ENCODE measurements around the gene CORO1A. TPM values are rescaled to one million over a fixed set of nuclear protein-coding genes. Genes with fewer than 3 reads are reported as not detected.

CORO1A gene
- 7.0 TPM for polyA plus RNA-seq (2013, experiment 1 of 2)
- polyA plus RNA-seq (2013, experiment 2 of 2) = 6.8 TPM

GRCh38 chr16:30183233-30184095 lies at the start of gene CORO1A:
CORO1A (plus strand) TSS chr16:30183602; CDS start chr16:30185210, 1,608 bp downstream.
- Histone ChIP-seq H2BK120ac (ENCODE audit: low read depth, low read length) (no peak within 1 kb of the TSS), H3K36me3 (replicated peaks in 1 of 2; ENCODE audit: control insufficient read depth in 2 of 2, insufficient read depth in 2 of 2, low read length in 2 of 2) (peaks cover 8 to 10% of the 10 kb centered on the region in 2 donors), H4K8ac (ENCODE audit: low read depth, low read length) (no peak within 1 kb of the TSS)

GRCh38 chr16:30136971-30137605 lies 46.3 kb upstream of the CORO1A start:
- Histone ChIP-seq H3K36me3 (replicated peaks in 1 of 2; ENCODE audit: control insufficient read depth in 2 of 2, insufficient read depth in 2 of 2, low read length in 2 of 2) (no peaks in the 10 kb centered on the region), H4K8ac (ENCODE audit: low read depth, low read length) (no peak overlapping the region)

More at GRCh38 chr16:30183233-30184095, at the start of gene CORO1A:
- Histone ChIP-seq H3K27me3 (ENCODE audit: control insufficient read depth in 3 of 3, insufficient read depth in 3 of 3, low read depth in 1 of 3, low read length in 3 of 3) (peaks cover 0 to 22% (median 5%) of the 10 kb centered on the region in 3 experiments), H2AFZ (ENCODE audit: low read length) (peak within 1 kb of the TSS; percentile 99), H3K14ac (ENCODE audit: low read length) (peak within 1 kb of the TSS; percentile 56), H4K91ac (ENCODE audit: low read depth, low read length, poor library complexity) (peak within 1 kb of the TSS; percentile 59), H3K4me2 (ENCODE audit: insufficient read depth, low read length, poor library complexity, severe bottlenecking) (peak within 1 kb of the TSS; percentile 98), H3K4ac (ENCODE audit: low read length) (no peak within 1 kb of the TSS), H2BK5ac (ENCODE audit: low read length) (peak within 1 kb of the TSS; percentile 10), H3K4me1 (ENCODE audit: control insufficient read depth in 2 of 2, insufficient read depth in 1 of 2, low read depth in 1 of 2, low read length in 2 of 2) (peaks cover 10 to 12% of the 10 kb centered on the region in 2 donors), H2BK15ac (ENCODE audit: low read length) (peak within 1 kb of the TSS; percentile 1), H3K9ac (ENCODE audit: low read depth, low read length, poor library complexity) (peak within 1 kb of the TSS; percentile 86), H2AK5ac (ENCODE audit: low read depth, low read length) (peak within 1 kb of the TSS; percentile 53), H3K18ac (ENCODE audit: low read length) (peak within 1 kb of the TSS; percentile 97), H2BK12ac (ENCODE audit: low read length) (no peak within 1 kb of the TSS), H3K4me3 (ENCODE audit: low read length in 2 of 2) (peak within 1 kb of the TSS; percentile 68 to 84), H3K79me1 (ENCODE audit: low read depth, low read length) (peaks cover 3% of the 10 kb centered on the region), H3K27ac (replicated peaks; ENCODE audit: low read length) (peak within 1 kb of the TSS; percentile 45), H3K9me3 (replicated peaks in 1 of 2; ENCODE audit: control insufficient read depth in 2 of 2, insufficient read depth in 1 of 2, low read depth in 1 of 2, low read length in 2 of 2) (no peaks in the 10 kb centered on the region), H3K23ac (ENCODE audit: low read depth, low read length, poor library complexity) (peak within 1 kb of the TSS; percentile 17)
- WGBS, 2 donors (ENCODE audit: extremely low coverage in 2 of 2, insufficient read length in 2 of 2, insufficient replicate concordance in 1 of 2) = no CpG with 5 or more reads among the region's 81 CpGs
- peak; percentile 68 for DNase-seq (ENCODE audit: low spot score)

DNA sequence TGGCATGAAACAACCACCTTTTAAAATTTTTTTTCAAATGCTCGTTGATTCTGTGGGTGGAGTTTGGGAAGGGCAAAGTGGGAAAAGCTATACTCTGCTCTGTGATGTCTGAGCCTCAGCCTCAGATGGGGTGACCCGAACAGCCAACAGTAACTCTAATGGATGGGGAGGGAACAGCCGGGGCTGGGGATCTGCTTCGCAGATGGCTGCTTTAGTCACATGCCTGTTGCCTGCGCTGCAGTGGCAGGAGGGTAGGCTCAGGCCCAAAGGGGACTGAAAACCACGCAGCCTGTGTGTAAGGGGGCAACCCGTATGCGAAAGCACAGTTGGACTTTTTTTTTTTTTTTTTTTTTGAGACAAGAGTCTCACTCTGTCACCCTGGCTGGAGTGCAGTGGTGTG lies 45.5 kb upstream of the CORO1A start:
- Histone ChIP-seq H3K4me2 (ENCODE audit: insufficient read depth, low read length, poor library complexity, severe bottlenecking) (no peak overlapping the region), H2BK12ac (ENCODE audit: low read length) (no peak overlapping the region), H2BK5ac (ENCODE audit: low read length) (no peak overlapping the region), H3K4me1 (ENCODE audit: control insufficient read depth in 2 of 2, insufficient read depth in 1 of 2, low read depth in 1 of 2, low read length in 2 of 2) (peaks cover 0 to 4% of the 10 kb centered on the region in 2 donors), H3K4me3 (ENCODE audit: low read length in 2 of 2) (no peak overlapping the region), H3K4ac (ENCODE audit: low read length) (no peak overlapping the region), H3K18ac (ENCODE audit: low read length) (no peak overlapping the region), H3K27ac (replicated peaks; ENCODE audit: low read length) (no peak overlapping the region), H4K91ac (ENCODE audit: low read depth, low read length, poor library complexity) (no peak overlapping the region), H4K8ac (ENCODE audit: low read depth, low read length) (no peak overlapping the region), H3K23ac (ENCODE audit: low read depth, low read length, poor library complexity) (no peak overlapping the region), H2AFZ (ENCODE audit: low read length) (peak overlapping the region; percentile 76), H2AK5ac (ENCODE audit: low read depth, low read length) (no peak overlapping the region), H3K36me3 (replicated peaks in 1 of 2; ENCODE audit: control insufficient read depth in 2 of 2, insufficient read depth in 2 of 2, low read length in 2 of 2) (no peaks in the 10 kb centered on the region), H3K27me3 (ENCODE audit: control insufficient read depth in 3 of 3, insufficient read depth in 3 of 3, low read depth in 1 of 3, low read length in 3 of 3) (no peaks in the 10 kb centered on the region), H2BK120ac (ENCODE audit: low read depth, low read length) (no peak overlapping the region), H3K9me3 (replicated peaks in 1 of 2; ENCODE audit: control insufficient read depth in 2 of 2, insufficient read depth in 1 of 2, low read depth in 1 of 2, low read length in 2 of 2) (no peaks in the 10 kb centered on the region), H3K79me1 (ENCODE audit: low read depth, low read length) (peaks cover 2% of the 10 kb centered on the region), H2BK15ac (ENCODE audit: low read length) (no peak overlapping the region), H3K9ac (ENCODE audit: low read depth, low read length, poor library complexity) (no peak overlapping the region), H3K14ac (ENCODE audit: low read length) (no peak overlapping the region)
- WGBS, 2 donors (ENCODE audit: extremely low coverage in 2 of 2, insufficient read length in 2 of 2, insufficient replicate concordance in 1 of 2) = no CpG with 5 or more reads among the region's 8 CpGs
- no peak for DNase-seq (ENCODE audit: low spot score)

More at GRCh38 chr16:30136971-30137605, 46.3 kb upstream of the CORO1A start:
- no peak overlapping the region for H2BK120ac ChIP-seq (ENCODE audit: low read depth, low read length)
- H4K91ac ChIP-seq (ENCODE audit: low read depth, low read length, poor library complexity) = no peak overlapping the region
- H2BK15ac ChIP-seq (ENCODE audit: low read length) = peak overlapping the region; percentile 58
- peaks cover 2% of the 10 kb centered on the region for H3K79me1 ChIP-seq (ENCODE audit: low read depth, low read length)
- H3K4ac ChIP-seq (ENCODE audit: low read length) = no peak overlapping the region
- no peaks in the 10 kb centered on the region for H3K27me3 ChIP-seq (ENCODE audit: control insufficient read depth in 3 of 3, insufficient read depth in 3 of 3, low read depth in 1 of 3, low read length in 3 of 3)
- no peak overlapping the region for H3K14ac ChIP-seq (ENCODE audit: low read length)
- peak overlapping the region; percentile 74 for H2AFZ ChIP-seq (ENCODE audit: low read length)
- no CpG with 5 or more reads among the region's 11 CpGs for WGBS, 2 donors (ENCODE audit: extremely low coverage in 2 of 2, insufficient read length in 2 of 2, insufficient replicate concordance in 1 of 2)
- H3K9me3 ChIP-seq (replicated peaks in 1 of 2; ENCODE audit: control insufficient read depth in 2 of 2, insufficient read depth in 1 of 2, low read depth in 1 of 2, low read length in 2 of 2) = no peaks in the 10 kb centered on the region
- H3K27ac ChIP-seq (replicated peaks; ENCODE audit: low read length) = no peak overlapping the region
- H2BK5ac ChIP-seq (ENCODE audit: low read length) = no peak overlapping the region
- H2BK12ac ChIP-seq (ENCODE audit: low read length) = no peak overlapping the region
- DNase-seq (ENCODE audit: low spot score) = no peak
- no peak overlapping the region for H3K23ac ChIP-seq (ENCODE audit: low read depth, low read length, poor library complexity)
- H3K9ac ChIP-seq (ENCODE audit: low read depth, low read length, poor library complexity) = no peak overlapping the region
- no peak overlapping the region for H3K18ac ChIP-seq (ENCODE audit: low read length)
- no peak overlapping the region for H3K4me3 ChIP-seq (ENCODE audit: low read length in 2 of 2)
- H2AK5ac ChIP-seq (ENCODE audit: low read depth, low read length) = no peak overlapping the region
- no peak overlapping the region for H3K4me2 ChIP-seq (ENCODE audit: insufficient read depth, low read length, poor library complexity, severe bottlenecking)
- peaks cover 0 to 4% of the 10 kb centered on the region in 2 donors for H3K4me1 ChIP-seq (ENCODE audit: control insufficient read depth in 2 of 2, insufficient read depth in 1 of 2, low read depth in 1 of 2, low read length in 2 of 2)
